ENCODE results near the gene AUTS2. TPM values are rescaled to one million over a fixed set of nuclear protein-coding genes. Genes with fewer than 3 reads are reported as not detected.

AUTS2 gene
- total RNA-seq, 1 experiment from 2014 or later, result 2.5 TPM

- ChIA-PET CTCF (no interaction called here), POLR2A (no interaction called here)
- Histone ChIP-seq H3K9me3 (ENCODE audit: control insufficient read depth, insufficient read depth, low read depth, low read length) (no peaks in the 10 kb centered on the region), H3K4me3 (ENCODE audit: low read depth in 2 of 2, low read length in 2 of 2) (no peak overlapping the region), H3K4me1 (ENCODE audit: control insufficient read depth, insufficient read depth, low read length) (no peaks in the 10 kb centered on the region), H3K27ac (ENCODE audit: low read length) (no peak overlapping the region), H3K36me3 (ENCODE audit: control insufficient read depth, insufficient read depth, low read length) (no peaks in the 10 kb centered on the region), H3K27me3 (ENCODE audit: control insufficient read depth, insufficient read depth, low read length) (no peaks in the 10 kb centered on the region)
- no TSS peak for BruUV-seq (replicated peaks)
- no peak for TF ChIP-seq SIN3A (IDR thresholded peaks at IDR 0.05; ENCODE audit: borderline replicate concordance, insufficient read depth, low read depth, low read length)
- peak; percentile 29; the same call in 1 of the 2 replicates for TF ChIP-seq CTCF (IDR thresholded peaks at IDR 0.05)
- in situ Hi-C loops (cut with HindIII; ENCODE audit: low pct_unique_long_range_greater_than_20kb, low sequenced_read_pairs) (no loop called here), intact Hi-C loops (cut with micrococcal nuclease; ENCODE audit: unreplicated experiment) (no loop called here)
- no peak for ATAC-seq
- DNase-seq (ENCODE audit: low read depth, low spot score), result no peak
Observed at GRCh38 chr7:70040970-70041766, 442.9 kb downstream of the AUTS2 start.

- DNase-seq (ENCODE audit: low read depth, low spot score) (no peak), ATAC-seq (no peak)
- intact Hi-C loops (cut with micrococcal nuclease; ENCODE audit: unreplicated experiment), result no loop called here
- H3K27me3 ChIP-seq (ENCODE audit: control insufficient read depth, insufficient read depth, low read length), result no peaks in the 10 kb centered on the region
- no peaks in the 10 kb centered on the region for H3K4me1 ChIP-seq (ENCODE audit: control insufficient read depth, insufficient read depth, low read length)
- BruUV-seq (replicated peaks), result no TSS peak
- H3K4me3 ChIP-seq (ENCODE audit: low read depth in 2 of 2, low read length in 2 of 2), result no peak overlapping the region
- POLR2A ChIA-PET, result interaction anchor here (0.6 kb wide), 1 partner anchor 119 kb away, joined by 6 read pairs; no protein-coding TSS in a partner anchor
- TF ChIP-seq SIN3A (IDR thresholded peaks at IDR 0.05; ENCODE audit: borderline replicate concordance, insufficient read depth, low read depth, low read length), result no peak
- TF ChIP-seq POLR2AphosphoS5 (IDR thresholded peaks at IDR 0.05; ENCODE audit: low read depth, low read length), result no peak
- TF ChIP-seq CTCF (IDR thresholded peaks at IDR 0.05), result peak; percentile 22; the same call in 1 of the 2 replicates
- CTCF ChIA-PET, result interaction anchor here (0.6 to 1.8 kb wide), 2 partner anchors 119 to 428 kb away, joined by 9 to 10 read pairs; no protein-coding TSS in a partner anchor
- H3K27ac ChIP-seq (ENCODE audit: low read length), result no peak overlapping the region
- H3K9me3 ChIP-seq (ENCODE audit: control insufficient read depth, insufficient read depth, low read depth, low read length), result no peaks in the 10 kb centered on the region
- no peaks in the 10 kb centered on the region for H3K36me3 ChIP-seq (ENCODE audit: control insufficient read depth, insufficient read depth, low read length)
- in situ Hi-C loops (cut with HindIII; ENCODE audit: low pct_unique_long_range_greater_than_20kb, low sequenced_read_pairs), result no loop called here
Observed at GRCh38 chr7:70042533-70042932, 444.3 kb downstream of the AUTS2 start.

- no peaks in the 10 kb centered on the region for H3K9me3 ChIP-seq (ENCODE audit: control insufficient read depth, insufficient read depth, low read depth, low read length)
- CTCF ChIA-PET, result interaction anchor here (0.6 to 1.8 kb wide), 3 partner anchors 11 to 429 kb away, joined by 6 to 10 read pairs (median 9); no protein-coding TSS in a partner anchor
- no peaks in the 10 kb centered on the region for H3K4me1 ChIP-seq (ENCODE audit: control insufficient read depth, insufficient read depth, low read length)
- no peaks in the 10 kb centered on the region for H3K36me3 ChIP-seq (ENCODE audit: control insufficient read depth, insufficient read depth, low read length)
- H3K4me3 ChIP-seq (ENCODE audit: low read depth in 2 of 2, low read length in 2 of 2), result no peak overlapping the region
- H3K27ac ChIP-seq (ENCODE audit: low read length), result no peak overlapping the region
- TF ChIP-seq CTCF (IDR thresholded peaks at IDR 0.05) (no peak), SIN3A (IDR thresholded peaks at IDR 0.05; ENCODE audit: borderline replicate concordance, insufficient read depth, low read depth, low read length) (no peak), TCF7L2 (IDR thresholded peaks at IDR 0.05; ENCODE audit: low read depth, low read length) (no peak), POLR2AphosphoS5 (IDR thresholded peaks at IDR 0.05; ENCODE audit: low read depth, low read length) (no peak)
- TF ChIP-seq, protein P1, sequence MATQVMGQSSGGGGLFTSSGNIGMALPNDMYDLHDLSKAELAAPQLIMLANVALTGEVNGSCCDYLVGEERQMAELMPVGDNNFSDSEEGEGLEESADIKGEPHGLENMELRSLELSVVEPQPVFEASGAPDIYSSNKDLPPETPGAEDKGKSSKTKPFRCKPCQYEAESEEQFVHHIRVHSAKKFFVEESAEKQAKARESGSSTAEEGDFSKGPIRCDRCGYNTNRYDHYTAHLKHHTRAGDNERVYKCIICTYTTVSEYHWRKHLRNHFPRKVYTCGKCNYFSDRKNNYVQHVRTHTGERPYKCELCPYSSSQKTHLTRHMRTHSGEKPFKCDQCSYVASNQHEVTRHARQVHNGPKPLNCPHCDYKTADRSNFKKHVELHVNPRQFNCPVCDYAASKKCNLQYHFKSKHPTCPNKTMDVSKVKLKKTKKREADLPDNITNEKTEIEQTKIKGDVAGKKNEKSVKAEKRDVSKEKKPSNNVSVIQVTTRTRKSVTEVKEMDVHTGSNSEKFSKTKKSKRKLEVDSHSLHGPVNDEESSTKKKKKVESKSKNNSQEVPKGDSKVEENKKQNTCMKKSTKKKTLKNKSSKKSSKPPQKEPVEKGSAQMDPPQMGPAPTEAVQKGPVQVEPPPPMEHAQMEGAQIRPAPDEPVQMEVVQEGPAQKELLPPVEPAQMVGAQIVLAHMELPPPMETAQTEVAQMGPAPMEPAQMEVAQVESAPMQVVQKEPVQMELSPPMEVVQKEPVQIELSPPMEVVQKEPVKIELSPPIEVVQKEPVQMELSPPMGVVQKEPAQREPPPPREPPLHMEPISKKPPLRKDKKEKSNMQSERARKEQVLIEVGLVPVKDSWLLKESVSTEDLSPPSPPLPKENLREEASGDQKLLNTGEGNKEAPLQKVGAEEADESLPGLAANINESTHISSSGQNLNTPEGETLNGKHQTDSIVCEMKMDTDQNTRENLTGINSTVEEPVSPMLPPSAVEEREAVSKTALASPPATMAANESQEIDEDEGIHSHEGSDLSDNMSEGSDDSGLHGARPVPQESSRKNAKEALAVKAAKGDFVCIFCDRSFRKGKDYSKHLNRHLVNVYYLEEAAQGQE (IDR thresholded peaks at IDR 0.05; ENCODE audit: insufficient read depth in 1 of 2, low read depth in 2 of 2, low read length in 1 of 2), result no peak
- in situ Hi-C loops (cut with HindIII; ENCODE audit: low pct_unique_long_range_greater_than_20kb, low sequenced_read_pairs), result no loop called here
- DNase-seq (ENCODE audit: low read depth, low spot score) (no peak), ATAC-seq (no peak)
- H3K27me3 ChIP-seq (ENCODE audit: control insufficient read depth, insufficient read depth, low read length), result no peaks in the 10 kb centered on the region
- no TSS peak for BruUV-seq (replicated peaks)
- POLR2A ChIA-PET, result interaction anchor here (0.6 kb wide), 1 partner anchor 118 kb away, joined by 6 read pairs; no protein-coding TSS in a partner anchor
- intact Hi-C loops (cut with micrococcal nuclease; ENCODE audit: unreplicated experiment), result no loop called here
Observed at GRCh38 chr7:70043015-70043538, 444.8 kb downstream of the AUTS2 start.

All from Panc1 (cell line).